VCaP (cell line): ENCODE measurements around the gene TAF11L12.
"Not testable (repeated sequence)": the region's sequence is repeated elsewhere in the genome, so short reads cannot be mapped to it uniquely, and the experiment has no call there.

Source experiments
- H3K27ac ChIP-seq: fragments of 450-650 bp; 2 replicates; pipeline ENCODE4 v1.5.1; 2017
- TF ChIP-seq, protein P1 (sequence below): fragments of 450-650 bp; conservative IDR thresholded peaks from 2 replicates; pipeline ENCODE4 v1.5.1; 2017; ENCODE audit warnings: mild to moderate bottlenecking, moderate library complexity

Gene TAF11L12

DNA sequence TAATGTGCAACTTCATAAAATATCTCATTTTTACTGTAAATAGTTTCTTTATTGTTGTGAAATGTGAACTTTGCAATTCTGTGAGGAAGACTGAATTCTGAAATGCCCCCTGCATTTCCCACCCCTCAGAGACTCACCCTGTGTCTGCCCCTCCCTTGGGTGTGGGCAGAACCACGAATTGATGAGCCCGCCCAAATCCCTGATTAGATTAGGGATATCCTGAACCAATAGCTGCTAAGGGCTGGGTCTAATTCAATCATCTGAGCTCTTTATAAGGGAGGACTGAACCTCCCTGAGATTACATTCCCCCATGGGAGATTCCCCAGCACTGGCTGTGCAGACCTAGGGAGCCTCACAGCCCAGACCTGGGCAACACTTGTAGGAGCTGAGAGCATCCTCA, at the start of gene TAF11L12:
TAF11L12 (plus strand) TSS at position 301 of the 400 bp plus-strand sequence.
- H3K27ac ChIP-seq = not testable (repeated sequence)

DNA sequence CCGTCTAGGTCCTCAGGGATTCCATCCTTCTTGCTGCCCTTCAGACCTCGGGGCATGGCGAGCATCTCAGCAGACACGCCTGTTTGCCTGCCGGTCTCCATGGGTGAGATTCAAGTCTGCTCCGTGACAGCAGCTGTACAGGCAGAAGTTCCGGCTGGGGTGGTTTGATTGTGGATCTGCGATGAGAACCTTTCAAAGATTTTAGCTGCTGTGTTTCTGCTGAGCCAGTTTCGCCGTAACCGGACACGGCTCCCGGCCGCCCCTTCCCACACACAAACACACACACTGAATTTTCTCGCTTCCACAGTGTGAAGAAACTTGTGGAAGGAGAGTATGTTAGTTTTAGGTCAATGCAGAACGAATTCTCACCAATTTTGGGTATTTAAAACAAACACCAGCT, 24.5 kb upstream of the TAF11L12 start, which contains the start of gene TAF11L7:
TAF11L7 (minus strand) TSS at position 101 of the 400 bp plus-strand sequence.
- H3K27ac ChIP-seq = not testable (repeated sequence)

DNA sequence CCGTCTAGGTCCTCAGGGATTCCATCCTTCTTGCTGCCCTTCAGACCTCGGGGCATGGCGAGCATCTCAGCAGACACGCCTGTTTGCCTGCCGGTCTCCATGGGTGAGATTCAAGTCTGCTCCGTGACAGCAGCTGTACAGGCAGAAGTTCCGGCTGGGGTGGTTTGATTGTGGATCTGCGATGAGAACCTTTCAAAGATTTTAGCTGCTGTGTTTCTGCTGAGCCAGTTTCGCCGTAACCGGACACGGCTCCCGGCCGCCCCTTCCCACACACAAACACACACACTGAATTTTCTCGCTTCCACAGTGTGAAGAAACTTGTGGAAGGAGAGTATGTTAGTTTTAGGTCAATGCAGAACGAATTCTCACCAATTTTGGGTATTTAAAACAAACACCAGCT, 19.3 kb upstream of the TAF11L12 start, which contains the start of gene TAF11L8:
TAF11L8 (minus strand) TSS at position 101 of the 400 bp plus-strand sequence.
- not testable (repeated sequence) for H3K27ac ChIP-seq

DNA sequence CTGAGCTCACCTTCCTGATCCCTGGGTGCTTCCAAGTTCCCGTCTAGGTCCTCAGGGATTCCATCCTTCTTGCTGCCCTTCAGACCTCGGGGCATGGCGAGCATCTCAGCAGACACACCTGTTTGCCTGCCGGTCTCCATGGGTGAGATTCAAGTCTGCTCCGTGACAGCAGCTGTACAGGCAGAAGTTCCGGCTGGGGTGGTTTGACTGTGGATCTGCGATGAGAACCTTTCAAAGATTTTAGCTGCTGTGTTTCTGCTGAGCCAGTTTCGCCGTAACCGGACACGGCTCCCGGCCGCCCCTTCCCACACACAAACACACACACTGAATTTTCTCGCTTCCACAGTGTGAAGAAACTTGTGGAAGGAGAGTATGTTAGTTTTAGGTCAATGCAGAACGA, 15.9 kb upstream of the TAF11L12 start, which contains the start of gene TAF11L9:
TAF11L9 (minus strand) TSS at position 140 of the 400 bp plus-strand sequence.
- H3K27ac ChIP-seq = not testable (repeated sequence)

DNA sequence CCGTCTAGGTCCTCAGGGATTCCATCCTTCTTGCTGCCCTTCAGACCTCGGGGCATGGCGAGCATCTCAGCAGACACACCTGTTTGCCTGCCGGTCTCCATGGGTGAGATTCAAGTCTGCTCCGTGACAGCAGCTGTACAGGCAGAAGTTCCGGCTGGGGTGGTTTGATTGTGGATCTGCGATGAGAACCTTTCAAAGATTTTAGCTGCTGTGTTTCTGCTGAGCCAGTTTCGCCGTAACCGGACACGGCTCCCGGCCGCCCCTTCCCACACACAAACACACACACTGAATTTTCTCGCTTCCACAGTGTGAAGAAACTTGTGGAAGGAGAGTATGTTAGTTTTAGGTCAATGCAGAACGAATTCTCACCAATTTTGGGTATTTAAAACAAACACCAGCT, 12.5 kb upstream of the TAF11L12 start, which contains the start of gene TAF11L10:
TAF11L10 (minus strand) TSS at position 101 of the 400 bp plus-strand sequence.
- not testable (repeated sequence) for H3K27ac ChIP-seq

DNA sequence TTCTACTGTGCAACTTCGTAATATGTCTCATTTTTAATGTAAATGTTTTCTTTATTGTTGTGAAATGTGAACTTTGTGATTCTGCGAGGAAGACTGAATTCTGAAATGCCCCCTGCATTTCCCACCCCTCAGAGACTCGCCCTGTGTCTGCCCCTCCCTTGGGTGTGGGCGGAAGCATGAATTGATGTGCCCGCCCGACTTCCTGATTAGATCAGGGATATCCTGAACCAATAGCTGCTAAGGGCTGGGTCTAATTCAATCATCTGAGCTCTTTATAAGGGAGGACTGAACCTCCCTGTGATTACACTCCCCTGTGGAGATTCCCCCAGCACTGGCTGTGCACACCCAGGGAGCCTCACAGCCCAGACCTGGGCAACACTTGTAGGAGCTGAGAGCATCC, 6.3 kb upstream of the TAF11L12 start, which contains the start of gene TAF11L11:
TAF11L11 (plus strand) TSS at position 304 of the 400 bp plus-strand sequence.
- H3K27ac ChIP-seq = not testable (repeated sequence)

DNA sequence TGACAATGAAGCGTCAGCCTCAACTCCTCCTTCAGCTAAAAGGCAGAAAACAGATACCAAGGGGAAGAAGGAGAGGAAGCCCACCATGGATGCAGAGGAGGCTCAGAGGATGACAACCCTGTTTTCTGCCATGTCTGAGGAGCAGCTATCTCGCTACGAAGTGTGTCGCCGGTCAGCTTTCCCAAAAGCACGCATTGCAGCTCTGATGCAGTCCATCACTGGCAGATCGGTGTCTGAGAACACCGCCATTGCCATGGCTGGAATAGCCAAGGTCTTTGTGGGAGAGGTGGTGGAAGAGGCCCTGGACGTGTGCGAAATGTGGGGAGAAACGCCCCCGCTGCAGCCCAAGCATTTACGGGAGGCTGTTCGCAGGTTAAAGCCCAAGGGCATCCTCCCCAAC, 5.2 kb upstream of the TAF11L12 start:
- TF ChIP-seq, protein P1, sequence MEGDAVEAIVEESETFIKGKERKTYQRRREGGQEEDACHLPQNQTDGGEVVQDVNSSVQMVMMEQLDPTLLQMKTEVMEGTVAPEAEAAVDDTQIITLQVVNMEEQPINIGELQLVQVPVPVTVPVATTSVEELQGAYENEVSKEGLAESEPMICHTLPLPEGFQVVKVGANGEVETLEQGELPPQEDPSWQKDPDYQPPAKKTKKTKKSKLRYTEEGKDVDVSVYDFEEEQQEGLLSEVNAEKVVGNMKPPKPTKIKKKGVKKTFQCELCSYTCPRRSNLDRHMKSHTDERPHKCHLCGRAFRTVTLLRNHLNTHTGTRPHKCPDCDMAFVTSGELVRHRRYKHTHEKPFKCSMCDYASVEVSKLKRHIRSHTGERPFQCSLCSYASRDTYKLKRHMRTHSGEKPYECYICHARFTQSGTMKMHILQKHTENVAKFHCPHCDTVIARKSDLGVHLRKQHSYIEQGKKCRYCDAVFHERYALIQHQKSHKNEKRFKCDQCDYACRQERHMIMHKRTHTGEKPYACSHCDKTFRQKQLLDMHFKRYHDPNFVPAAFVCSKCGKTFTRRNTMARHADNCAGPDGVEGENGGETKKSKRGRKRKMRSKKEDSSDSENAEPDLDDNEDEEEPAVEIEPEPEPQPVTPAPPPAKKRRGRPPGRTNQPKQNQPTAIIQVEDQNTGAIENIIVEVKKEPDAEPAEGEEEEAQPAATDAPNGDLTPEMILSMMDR = no peak
- H3K27ac ChIP-seq = no peak overlapping the region

DNA sequence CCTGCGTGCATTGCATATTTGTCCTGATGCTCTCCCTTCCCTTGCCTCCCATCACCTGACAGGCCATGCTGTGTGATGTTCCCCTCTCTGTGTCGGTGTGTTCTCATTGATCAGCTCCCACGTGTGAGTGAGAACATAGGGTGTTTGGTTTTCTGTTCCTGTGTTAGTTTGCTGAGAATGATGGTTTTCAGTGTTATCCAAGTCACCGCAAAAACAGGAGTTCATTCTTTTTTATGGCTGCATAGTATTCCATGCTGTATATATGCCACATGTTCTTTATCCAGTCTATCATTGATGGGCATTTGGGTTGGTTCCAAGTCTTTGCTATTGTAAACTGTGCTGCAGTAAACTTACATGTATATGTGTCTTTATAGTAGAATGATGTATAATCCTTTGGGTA, 2.7 kb upstream of the TAF11L12 start:
- not testable (repeated sequence) for H3K27ac ChIP-seq

DNA sequence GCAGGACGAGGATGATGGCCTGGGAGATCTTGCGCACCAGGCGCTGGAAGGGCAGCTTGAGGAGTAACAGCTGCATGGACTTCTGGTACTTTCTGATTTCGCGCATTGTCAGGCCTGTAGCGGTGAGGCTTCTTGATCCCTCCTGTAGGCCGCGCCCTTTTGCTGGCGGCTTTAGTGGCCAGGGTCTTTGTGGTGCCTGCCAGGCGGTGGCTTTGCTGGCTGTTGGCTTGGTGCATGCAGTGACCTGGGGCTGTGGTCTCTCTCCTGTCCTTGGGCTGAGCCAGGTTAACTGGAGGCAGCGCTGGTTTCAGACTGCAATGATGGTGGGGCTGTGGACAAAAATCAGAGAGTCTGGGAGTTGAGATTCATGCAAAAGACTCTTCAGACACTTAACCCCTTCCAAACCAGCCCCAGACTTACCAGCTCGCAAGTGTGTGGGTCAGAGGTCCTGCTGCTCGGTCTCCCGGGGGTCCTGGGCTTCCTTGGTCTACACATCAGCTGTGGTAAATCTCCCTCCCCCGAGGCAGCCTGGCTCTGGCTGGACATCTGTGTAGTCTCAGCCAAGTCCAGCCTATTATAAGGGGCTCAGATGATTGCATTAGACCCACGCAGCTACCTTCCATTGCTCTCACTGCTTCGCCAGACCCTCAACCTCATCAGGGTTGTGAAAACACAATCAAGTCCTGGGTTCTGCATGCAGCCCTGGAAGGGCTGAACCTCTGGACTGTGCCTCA, 4.8 kb downstream of the TAF11L12 start:
- TF ChIP-seq, protein P1 = no peak
- no peak overlapping the region for H3K27ac ChIP-seq

DNA sequence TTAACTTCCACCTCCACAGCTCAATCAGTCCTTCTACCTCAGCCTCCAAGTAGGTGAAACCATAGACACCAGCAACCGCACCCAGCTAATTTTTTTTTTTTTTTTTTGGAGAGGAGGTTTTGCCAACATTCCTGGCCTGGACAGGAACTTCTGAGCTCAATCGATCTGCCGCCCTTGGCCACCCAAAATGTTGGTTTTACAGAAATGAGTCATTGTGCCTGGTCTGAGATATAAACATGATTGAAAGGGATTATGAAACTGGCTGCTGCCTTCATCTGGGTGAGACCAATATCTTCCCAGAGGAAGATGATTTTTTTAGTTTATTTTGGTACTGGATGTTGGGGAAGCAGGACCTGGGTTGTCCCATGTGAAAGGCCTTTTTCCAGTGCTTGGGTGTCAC, 9.2 kb downstream of the TAF11L12 start:
- TF ChIP-seq, protein P1 = no peak
- H3K27ac ChIP-seq = no peak overlapping the region

DNA sequence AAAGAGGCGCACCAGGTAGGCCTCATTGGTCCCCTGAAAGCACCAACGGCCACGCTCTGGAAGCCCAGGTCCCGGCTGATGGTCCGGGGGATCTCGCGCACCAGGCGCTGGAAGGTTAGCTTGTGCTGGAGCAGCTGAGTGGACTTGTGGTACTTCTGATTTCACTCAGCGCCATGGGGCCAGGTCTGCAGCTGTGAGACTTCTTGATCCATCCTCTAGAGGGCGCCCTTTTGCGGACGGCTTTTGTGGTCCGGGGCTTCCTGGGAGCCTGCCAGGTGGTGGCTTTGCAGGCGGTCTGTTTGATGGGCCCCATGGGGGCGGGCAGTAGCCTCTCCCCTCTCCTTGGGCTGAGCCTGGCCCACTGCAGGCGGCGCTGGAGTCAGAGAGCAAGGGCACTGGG, 10.4 kb downstream of the TAF11L12 start:
- H3K27ac ChIP-seq = no peak overlapping the region
- TF ChIP-seq, protein P1 = no peak; the same call in 1 of the 2 replicates
